ENCODE data around the gene MAL. TPM values are rescaled to one million over a fixed set of nuclear protein-coding genes. Genes with fewer than 3 reads are reported as not detected.

Gene MAL
- total RNA-seq, 1 donor from 2014 or later: 187 TPM

DNA sequence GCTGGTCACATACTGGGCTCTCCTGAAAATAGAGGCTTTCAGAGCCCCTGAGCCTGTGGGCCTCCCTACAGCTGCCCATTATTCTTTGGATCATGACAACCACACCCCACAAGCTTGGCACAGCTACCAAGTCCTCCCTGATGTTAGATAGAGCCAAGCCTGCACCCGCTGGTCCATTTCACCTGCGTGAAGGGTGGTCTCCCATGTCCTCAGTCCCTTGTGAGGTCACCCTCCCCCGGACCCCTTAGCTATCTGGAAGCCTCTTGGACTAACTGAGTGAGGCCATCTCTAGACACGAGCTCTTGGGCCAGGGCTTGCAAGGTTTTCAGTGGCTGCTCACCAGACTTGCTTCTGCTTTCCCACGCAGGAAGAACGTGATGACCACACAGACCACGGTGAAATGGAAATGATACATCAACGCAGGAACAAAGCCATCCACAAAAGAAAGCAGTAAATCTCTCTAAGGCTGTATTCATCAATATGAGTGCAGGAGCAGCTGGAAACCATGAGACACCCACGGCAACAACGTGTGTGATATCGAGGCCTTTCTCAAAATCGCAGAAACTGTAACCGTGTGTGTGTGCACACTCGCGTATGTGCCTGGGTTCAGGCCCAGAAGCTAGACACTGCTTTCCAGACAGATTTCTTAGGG, 10.1 kb upstream of the MAL start:
- intact Hi-C loops (cut with micrococcal nuclease): no loop called here

- intact Hi-C loops (cut with micrococcal nuclease): no loop called here
Observed at GRCh38 chr2:95016616-95017015, 8.9 kb upstream of the MAL start.

- intact Hi-C loops (cut with micrococcal nuclease): no loop called here
Observed at GRCh38 chr2:95017071-95017501, 8.4 kb upstream of the MAL start.

- intact Hi-C loops (cut with micrococcal nuclease): no loop called here
Observed at GRCh38 chr2:95017836-95018235, 7.7 kb upstream of the MAL start.

DNA sequence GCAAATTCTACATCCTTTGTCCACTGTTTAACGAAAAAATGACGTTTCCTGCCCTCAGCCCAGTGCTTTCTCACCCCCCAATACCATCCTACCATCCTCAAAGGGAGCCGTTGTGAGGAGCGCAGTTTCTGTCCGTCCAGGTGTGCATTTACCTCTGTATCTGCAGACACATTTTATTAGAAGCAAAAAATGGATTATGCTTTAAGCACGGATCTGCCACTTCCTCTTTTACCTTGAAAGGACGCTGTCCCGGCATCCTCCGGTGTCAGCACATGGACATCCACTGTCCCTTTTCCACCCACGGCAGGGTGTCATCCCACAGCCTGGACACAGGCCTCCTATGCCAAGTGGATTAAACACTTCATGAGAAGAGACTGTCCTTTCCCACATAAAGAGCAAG, 7.2 kb upstream of the MAL start:
- intact Hi-C loops (cut with micrococcal nuclease): no loop called here

DNA sequence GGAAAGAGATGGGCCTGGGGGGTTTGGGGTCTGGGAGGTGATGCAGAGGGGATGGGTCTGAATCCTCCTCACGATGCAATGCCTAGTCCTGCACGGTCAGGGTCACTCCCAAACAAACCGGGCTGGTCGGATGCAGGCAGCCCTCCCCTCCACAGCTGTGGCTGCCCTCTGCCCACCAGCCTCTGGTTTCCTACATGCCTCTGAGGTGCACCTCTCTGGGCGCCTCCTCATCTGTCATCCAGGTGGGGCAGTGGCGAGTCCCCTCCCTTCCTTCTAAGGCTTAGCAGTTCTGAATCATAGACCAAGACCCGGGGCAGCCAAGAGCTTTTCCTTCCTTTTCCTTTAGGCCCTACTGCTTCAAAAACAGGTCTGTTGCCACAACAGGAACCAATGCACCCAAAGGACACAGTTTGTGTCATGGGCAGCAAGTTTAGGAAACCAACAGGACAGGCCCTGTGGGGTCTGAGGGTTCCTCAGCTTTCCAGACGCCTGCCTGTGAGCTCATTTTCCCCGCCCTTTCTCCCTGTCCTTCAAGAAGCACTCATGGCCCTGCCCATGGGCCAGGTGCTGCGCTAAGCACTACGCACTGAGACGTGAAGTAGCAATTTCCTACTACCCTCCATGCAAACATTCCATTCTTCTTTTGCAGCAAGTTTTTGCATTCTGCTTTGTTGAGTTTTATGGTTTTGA, 6.5 kb upstream of the MAL start:
- intact Hi-C loops (cut with micrococcal nuclease): no loop called here

GRCh38 chr2:95019572-95019971, 5.9 kb upstream of the MAL start:
- intact Hi-C loops (cut with micrococcal nuclease): no loop called here

- intact Hi-C loops (cut with micrococcal nuclease): no loop called here
Observed at GRCh38 chr2:95020275-95021022, 5.1 kb upstream of the MAL start.

DNA sequence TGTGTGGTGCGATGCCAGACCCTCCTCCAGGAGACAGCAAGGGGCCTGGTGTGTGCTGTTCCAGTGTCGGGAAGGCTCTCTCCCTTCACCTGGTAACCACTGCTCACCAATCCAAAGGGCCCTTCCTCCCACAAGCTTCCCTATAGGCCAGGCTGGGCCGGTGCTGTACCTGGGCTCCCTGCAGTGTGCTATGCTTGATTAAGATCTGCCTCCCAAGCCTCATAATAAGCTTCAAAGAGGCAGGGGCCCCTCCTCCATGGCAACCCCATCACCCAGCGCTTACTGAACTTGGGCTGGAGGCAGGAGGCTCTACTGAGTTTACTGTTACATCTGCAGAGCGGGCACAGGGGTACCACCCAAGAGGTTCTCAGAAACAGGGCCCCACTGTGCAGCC, 4.5 kb upstream of the MAL start:
- intact Hi-C loops (cut with micrococcal nuclease): no loop called here

GRCh38 chr2:95021847-95022246, 3.7 kb upstream of the MAL start:
- intact Hi-C loops (cut with micrococcal nuclease): loop anchor here (1.0 to 2.0 kb wide), 3 partner anchors 93 to 185 kb away; partner anchors contain the start of genes ZNF2 and ZNF892

- intact Hi-C loops (cut with micrococcal nuclease): loop anchor here (1.0 to 2.0 kb wide), 6 partner anchors 52 to 185 kb away; partner anchors contain the start of genes MRPS5, ZNF2 and ZNF892
Observed at GRCh38 chr2:95022309-95023221, 2.9 kb upstream of the MAL start.

DNA sequence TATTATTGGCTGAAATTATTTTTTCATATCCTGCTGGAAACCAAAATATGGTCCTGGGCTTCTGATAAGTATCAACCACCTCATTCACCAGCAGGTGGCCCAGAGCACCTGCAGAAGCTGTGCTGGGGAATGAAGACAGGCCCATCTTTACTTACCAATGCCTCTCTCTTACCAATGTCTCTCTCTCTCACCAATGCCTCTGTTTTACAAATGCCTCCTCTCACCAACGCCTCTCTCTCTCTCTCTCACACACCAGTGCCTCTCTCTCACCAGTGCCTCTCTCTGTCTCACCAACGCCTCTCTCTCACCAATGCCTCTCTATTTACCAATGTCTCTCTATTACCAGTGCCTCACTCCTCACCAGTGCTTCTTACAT, 2.3 kb upstream of the MAL start:
- intact Hi-C loops (cut with micrococcal nuclease): loop anchor here (1.0 to 2.0 kb wide), 4 partner anchors 51 to 142 kb away; partner anchors contain the start of genes MRPS5 and ZNF2

DNA sequence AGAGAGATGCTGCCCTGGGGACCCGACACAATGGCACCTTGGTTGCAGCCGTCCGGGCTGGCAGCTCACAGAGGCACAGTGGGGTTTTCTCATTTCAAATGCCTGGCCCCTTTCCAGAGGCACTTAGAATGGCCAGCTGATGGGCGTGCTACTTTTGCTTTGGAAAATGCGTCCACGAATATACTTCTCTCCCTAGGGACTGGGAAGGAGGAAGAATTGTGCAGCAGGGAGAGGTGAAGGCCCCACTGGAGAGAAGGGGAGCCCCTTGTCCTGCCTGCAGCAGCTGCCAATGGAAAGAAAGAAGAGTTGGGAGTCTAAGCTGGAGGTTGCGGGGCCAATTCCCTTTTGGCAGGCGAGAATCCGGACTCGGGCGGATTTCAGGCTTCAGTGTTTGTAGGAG, 1.1 kb upstream of the MAL start:
- intact Hi-C loops (cut with micrococcal nuclease): no loop called here

DNA sequence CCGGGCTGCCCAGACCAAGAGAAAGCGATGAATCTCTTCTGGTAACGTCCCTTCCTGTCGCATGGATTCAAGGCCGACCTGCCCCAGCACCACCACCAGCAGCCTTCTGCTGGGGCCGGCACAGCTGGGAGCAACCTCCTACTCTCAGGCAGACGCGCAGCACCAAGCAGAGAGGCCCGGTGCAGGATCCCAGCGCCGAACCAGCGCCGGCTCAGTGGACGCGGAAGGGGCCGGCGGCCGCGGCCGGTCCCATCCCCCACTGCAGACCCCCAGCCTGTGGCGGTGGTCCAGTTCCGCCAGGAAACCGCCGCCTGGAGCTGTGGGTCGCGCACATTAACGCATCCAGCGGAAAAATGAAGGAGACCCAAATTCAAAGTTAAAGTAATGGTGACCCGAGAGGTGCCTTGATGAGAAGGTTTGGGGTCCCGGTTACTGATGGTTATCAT, 525 bp upstream of the MAL start:
- intact Hi-C loops (cut with micrococcal nuclease): loop anchor here (5.0 kb wide), 1 partner anchor 377 kb away; the partner anchor contains the start of gene FAHD2A

- intact Hi-C loops (cut with micrococcal nuclease): loop anchor here (1.0 to 5.0 kb wide), 3 partner anchors 50 to 376 kb away; partner anchors contain the start of genes FAHD2A and ZNF2
Observed at GRCh38 chr2:95026471-95027368, 1.2 kb downstream of the MAL start.

DNA sequence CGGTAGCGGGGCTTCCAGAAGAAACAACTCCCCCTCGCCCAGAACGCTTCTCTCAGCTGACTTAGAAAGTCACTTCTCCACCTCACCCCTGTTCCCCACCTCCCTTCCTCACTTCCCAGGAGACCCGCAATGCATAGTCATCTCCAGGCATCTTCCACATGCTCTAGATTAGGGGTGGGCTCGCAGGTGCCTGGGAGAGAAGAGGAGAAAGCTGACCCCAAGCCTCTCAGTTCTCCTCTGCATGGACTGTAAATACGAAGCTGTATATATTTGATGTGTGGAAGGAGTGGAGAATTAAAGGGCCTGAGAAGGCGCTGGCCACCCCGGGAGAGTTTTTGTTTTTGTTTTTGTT, 1.8 kb downstream of the MAL start:
- intact Hi-C loops (cut with micrococcal nuclease): loop anchor here (5.0 kb wide), 1 partner anchor 375 kb away; the partner anchor contains the start of gene FAHD2A

DNA sequence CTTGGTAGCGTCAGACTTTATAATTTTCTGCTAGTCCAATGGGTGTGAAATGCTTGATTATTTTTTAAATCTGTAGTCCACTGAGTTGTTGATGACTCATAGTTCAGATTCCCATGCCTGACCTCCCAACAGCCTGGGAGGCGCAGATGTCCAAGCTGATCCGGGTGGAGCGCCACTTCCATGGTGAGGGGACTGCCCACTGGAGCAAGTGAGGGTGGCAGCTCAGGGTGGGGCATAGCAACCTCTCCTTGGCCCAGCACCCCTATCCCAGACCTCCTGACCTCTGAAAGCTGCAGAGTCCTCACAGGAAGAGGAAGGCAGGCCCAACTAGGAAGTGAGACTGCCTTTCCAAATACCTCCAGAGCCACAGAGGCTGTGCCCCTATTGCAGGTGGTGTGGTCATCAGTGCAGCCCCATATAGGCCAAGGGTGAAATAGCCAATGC, 4.4 kb downstream of the MAL start:
- intact Hi-C loops (cut with micrococcal nuclease): loop anchor here (5.0 kb wide), 1 partner anchor 372 kb away; the partner anchor contains the start of gene FAHD2A

DNA sequence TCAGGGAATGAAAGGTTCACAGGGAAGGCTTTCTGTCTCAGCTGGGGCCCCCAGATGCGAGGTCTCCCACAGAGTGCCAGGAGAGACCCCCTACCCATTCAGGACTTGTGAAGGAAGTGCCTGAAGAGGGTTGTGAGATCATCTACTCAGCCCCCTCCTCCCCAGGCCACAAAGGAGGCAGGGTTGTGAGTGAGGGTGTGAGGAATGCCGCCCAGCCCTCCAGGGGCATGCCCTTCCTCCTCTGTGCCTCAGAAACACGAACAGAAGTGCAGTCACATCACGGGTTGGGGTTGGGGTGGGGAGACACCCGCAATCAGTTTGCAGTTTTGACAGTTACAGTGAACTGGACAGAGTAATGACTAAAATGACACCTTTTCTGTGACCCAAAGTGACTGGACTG, 5.0 kb downstream of the MAL start:
- intact Hi-C loops (cut with micrococcal nuclease): no loop called here

- intact Hi-C loops (cut with micrococcal nuclease): no loop called here
Observed at GRCh38 chr2:95031076-95031725, 5.7 kb downstream of the MAL start.

Measured in T-helper 2 cell treated with Interferon-gamma antibody and Interleukin-4, amounts not matched to agents 100 ng/mL and 5 ng/mL, for 36 hours (primary cell).